A549 treated with DMSO at 1 μM for 4 hours (cell line): ENCODE measurements around the gene MCHR1. TPM values are rescaled to one million over a fixed set of nuclear protein-coding genes. Genes with fewer than 3 reads are reported as not detected.

Experiments
- total RNA-seq: library from RNA; stranded (reverse); fragments of 200-300 nt; extraction: Qiagen RNA extraction; gene quantifications from 5 replicates; pipeline ENCODE4 v1.2.3, GENCODE V29; 2022; ENCODE audit warnings: low read depth

MCHR1 gene
- not detected in 5 replicates for total RNA-seq

DNA sequence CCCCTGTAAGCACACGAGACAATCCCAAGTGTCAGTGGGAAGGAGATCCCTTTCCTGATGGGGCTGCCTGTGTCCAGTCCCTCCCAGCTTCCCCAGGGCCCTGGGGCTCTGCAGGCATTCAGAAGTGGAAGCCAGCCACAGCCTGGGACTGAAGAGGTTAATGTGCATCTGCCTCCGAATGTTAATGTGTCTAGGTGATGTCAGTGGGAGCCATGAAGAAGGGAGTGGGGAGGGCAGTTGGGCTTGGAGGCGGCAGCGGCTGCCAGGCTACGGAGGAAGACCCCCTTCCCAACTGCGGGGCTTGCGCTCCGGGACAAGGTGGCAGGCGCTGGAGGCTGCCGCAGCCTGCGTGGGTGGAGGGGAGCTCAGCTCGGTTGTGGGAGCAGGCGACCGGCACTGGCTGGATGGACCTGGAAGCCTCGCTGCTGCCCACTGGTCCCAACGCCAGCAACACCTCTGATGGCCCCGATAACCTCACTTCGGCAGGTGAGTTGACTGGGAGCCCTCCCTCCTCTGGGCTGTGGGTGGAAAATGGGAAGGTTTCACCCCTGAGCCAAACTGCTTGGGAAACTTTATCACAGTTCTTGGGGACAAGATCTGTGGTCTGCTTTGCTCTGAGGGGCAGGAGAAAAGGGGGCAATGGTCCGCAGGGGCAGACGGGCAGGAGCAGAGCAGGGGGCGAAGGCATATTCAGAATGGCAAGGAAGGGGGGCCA is at the start of gene MCHR1:
Gene MCHR1, plus strand, starts transcription at position 236 of the 715 bp plus-strand sequence. Its CDS starts 169 bp downstream, at position 405.

GRCh38 chr22:40636380-40637182 is 42.7 kb upstream of the MCHR1 start, which contains the start of gene MRTFA:
Gene MRTFA (minus strand): TSS chr22:40636719.

Other genes with a start within 250 kb of the MCHR1 start
- 33.9 to 44.3 TPM (median 38.0 TPM) in 5 replicates for gene MRTFA, start 42.8 kb upstream of the MCHR1 start, total RNA-seq
- 21.1 to 25.4 TPM (median 24.6 TPM) in 5 replicates for gene SLC25A17, start 139.9 kb downstream of the MCHR1 start, total RNA-seq
- 150 to 170 TPM (median 159 TPM) in 5 replicates for gene ST13, start 177.2 kb downstream of the MCHR1 start, total RNA-seq
- 8.1 to 12.0 TPM (median 9.6 TPM) in 5 replicates for gene XPNPEP3, start 177.7 kb downstream of the MCHR1 start, total RNA-seq
- gene DNAJB7, start 182.6 kb downstream of the MCHR1 start, total RNA-seq: not detected in 5 replicates